SU-DHL-6 (cell line): Measurements from ENCODE around the gene C1QTNF6.

Experiments
- H2AFZ ChIP-seq: fragments of 200-600 bp; sonication (generic); 2 replicates; pipeline ENCODE4 v1.6.1; 2014; ENCODE audit warnings: low read depth, mild to moderate bottlenecking, moderate library complexity, mixed read lengths, antibody characterized with exemption, low read length; ENCODE audit not compliant: severe bottlenecking
- H3F3A ChIP-seq: fragments of 200-600 bp; shearing (Covaris generic); 2 replicates; pipeline ENCODE4 v1.6.0; 2016; ENCODE audit warnings: antibody characterized with exemption, mild to moderate bottlenecking; ENCODE audit not compliant: insufficient read depth
- H3K27ac ChIP-seq: fragments of 200-600 bp; sonication (generic); 2 replicates; pipeline ENCODE4 v1.5.1; 2016; ENCODE audit warnings: low read depth, mild to moderate bottlenecking, low read length, moderate library complexity, mixed read lengths
- H3K27me3 ChIP-seq: fragments of 200-600 bp; sonication (generic), shearing (Covaris generic); 2 replicates; pipeline ENCODE4 v1.6.0; 2014; ENCODE audit warnings: mild to moderate bottlenecking, low read length
- H3K36me3 ChIP-seq: fragments of 200-600 bp; sonication (generic); 2 replicates; pipeline ENCODE4 v1.6.1; 2014; ENCODE audit warnings: mild to moderate bottlenecking, low read length, mixed read lengths
- H3K4me2 ChIP-seq: fragments of 300-600, 200-600 bp; shearing (Covaris generic), sonication (generic); 2 replicates; pipeline ENCODE4 v1.6.0; 2014; ENCODE audit warnings: low read length, low read depth, mild to moderate bottlenecking; ENCODE audit not compliant: poor library complexity, severe bottlenecking
- H3K4me3 ChIP-seq: fragments of 200-600 bp; sonication (generic); 2 replicates; pipeline ENCODE4 v1.5.1; 2014; ENCODE audit warnings: antibody characterized with exemption, low read length, mild to moderate bottlenecking, mixed read lengths; ENCODE audit not compliant: insufficient read depth, poor library complexity, severe bottlenecking
- H3K79me2 ChIP-seq: fragments of 200-600 bp; sonication (generic); 2 replicates; pipeline ENCODE4 v1.6.1; 2014; ENCODE audit warnings: mild to moderate bottlenecking, low read length, moderate library complexity; ENCODE audit not compliant: insufficient read depth
- H3K9ac ChIP-seq: fragments of 200-600 bp; sonication (generic); 2 replicates; pipeline ENCODE4 v1.7.0; 2014; ENCODE audit warnings: mild to moderate bottlenecking, low read length
- H3K9me2 ChIP-seq: fragments of 200-600 bp; sonication (generic); replicated peaks from 2 replicates; pipeline ENCODE4 v1.6.1; 2014; ENCODE audit warnings: low read length; ENCODE audit not compliant: insufficient read depth
- H3K9me3 ChIP-seq: fragments of 200-600 bp; sonication (generic); 2 replicates; pipeline ENCODE4 v1.6.1; 2014; ENCODE audit warnings: low read length, mixed read lengths; ENCODE audit not compliant: insufficient read depth
- H4K20me1 ChIP-seq: fragments of 200-600 bp; sonication (generic); 2 replicates; pipeline ENCODE4 v1.6.1; 2014; ENCODE audit warnings: low read depth, mild to moderate bottlenecking, antibody characterized with exemption, low read length, moderate library complexity, mixed read lengths
- EZH2phosphoT487 ChIP-seq: fragments of 200-600 bp; sonication (generic), shearing (Covaris generic); conservative IDR thresholded peaks from 2 replicates; pipeline ENCODE4 v1.6.1; 2018; ENCODE audit warnings: mild to moderate bottlenecking, antibody characterized with exemption, low read length, moderate library complexity, mixed read lengths
- TF ChIP-seq, protein P1 (sequence below): fragments of 200-600 bp; sonication (generic); IDR thresholded peaks from one replicate; pipeline ENCODE4 v1.5.1; 2017; ENCODE audit warnings: antibody characterized with exemption, mild to moderate bottlenecking, low read length, moderate library complexity; ENCODE audit not compliant: insufficient read depth, poor library complexity, severe bottlenecking

C1QTNF6 gene

DNA sequence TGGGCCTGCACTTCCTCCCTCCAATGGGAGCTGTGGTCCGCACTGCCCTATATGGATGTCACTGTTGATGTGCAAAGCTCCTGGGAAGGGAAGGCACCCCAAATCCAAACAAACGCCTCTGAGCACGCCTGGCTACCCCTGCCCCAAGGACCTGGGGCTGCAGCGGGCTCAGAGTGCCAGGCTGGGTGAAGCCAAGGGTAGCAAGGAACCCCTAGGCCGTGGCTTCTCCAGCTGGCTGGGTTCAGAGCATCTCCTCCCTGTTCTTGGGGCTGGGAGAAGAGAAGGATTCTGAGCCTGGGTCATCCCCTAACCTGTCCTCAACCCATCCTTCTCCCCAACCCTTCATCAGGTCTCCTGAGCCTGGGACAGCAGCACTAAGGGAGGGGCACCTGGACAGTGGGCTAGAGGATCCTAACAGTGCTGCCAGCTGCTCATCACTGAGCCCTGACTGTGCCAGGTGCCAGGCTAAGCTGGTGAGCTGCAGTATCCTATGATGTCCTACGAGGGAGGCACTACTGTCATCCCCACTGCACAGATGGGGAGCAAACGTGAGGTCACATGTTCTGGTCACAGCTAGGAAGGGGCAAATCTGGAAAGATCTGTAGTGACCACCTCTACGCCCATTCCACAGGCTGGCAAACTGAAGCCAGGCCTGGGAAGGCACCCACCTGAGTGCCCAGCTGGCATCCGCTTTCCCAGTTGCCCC, 21.2 kb upstream of the C1QTNF6 start:
- Histone ChIP-seq H3K36me3 (no peaks in the 10 kb centered on the region), H3K79me2 (no peaks in the 10 kb centered on the region), H3K9me3 (no peaks in the 10 kb centered on the region), H3F3A (no peaks in the 10 kb centered on the region), H3K4me2 (no peak overlapping the region), H3K4me3 (no peak overlapping the region), H3K27ac (no peak overlapping the region), H3K9me2 (no peaks in the 10 kb centered on the region), H3K27me3 (no peaks in the 10 kb centered on the region), H3K9ac (no peak overlapping the region), H2AFZ (no peak overlapping the region), H4K20me1 (no peaks in the 10 kb centered on the region)
- TF ChIP-seq, protein P1, sequence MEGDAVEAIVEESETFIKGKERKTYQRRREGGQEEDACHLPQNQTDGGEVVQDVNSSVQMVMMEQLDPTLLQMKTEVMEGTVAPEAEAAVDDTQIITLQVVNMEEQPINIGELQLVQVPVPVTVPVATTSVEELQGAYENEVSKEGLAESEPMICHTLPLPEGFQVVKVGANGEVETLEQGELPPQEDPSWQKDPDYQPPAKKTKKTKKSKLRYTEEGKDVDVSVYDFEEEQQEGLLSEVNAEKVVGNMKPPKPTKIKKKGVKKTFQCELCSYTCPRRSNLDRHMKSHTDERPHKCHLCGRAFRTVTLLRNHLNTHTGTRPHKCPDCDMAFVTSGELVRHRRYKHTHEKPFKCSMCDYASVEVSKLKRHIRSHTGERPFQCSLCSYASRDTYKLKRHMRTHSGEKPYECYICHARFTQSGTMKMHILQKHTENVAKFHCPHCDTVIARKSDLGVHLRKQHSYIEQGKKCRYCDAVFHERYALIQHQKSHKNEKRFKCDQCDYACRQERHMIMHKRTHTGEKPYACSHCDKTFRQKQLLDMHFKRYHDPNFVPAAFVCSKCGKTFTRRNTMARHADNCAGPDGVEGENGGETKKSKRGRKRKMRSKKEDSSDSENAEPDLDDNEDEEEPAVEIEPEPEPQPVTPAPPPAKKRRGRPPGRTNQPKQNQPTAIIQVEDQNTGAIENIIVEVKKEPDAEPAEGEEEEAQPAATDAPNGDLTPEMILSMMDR: no peak
- no peak for TF ChIP-seq EZH2phosphoT487

DNA sequence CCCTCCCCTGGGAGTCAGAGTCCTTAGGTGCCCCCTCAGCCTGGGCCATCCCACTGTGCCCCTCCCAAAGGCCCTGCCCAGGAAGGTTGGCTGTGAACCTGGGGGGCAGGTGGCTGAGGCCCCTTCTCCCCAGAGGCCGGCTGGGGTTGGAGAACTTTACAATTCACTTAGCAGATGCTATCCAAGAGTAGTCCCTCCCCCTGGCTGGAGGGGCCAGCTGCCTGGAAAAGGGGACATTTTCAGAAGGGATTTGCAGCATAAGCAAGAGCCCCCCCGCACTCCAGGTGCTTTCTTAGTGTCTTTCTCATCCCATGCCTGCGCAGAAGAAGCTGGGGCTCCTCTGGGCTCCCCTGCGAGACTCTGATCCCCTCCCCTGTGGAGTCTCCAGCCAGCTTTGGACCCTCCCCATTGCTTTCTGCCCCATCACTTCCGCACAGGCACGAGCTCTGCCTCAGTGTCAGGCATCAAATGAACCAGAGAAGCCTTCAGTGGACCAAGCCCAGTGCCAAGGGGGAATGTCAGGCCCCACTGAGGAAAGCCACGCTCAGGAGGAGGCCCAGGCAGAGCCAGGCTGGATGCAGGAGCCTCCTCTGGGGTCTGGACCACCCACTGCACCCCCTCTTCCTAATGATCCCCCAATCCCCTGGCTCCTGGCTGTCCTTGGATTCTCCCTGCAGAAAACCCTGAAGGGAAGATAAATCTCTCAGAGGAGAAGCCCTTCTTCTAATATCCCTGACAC, 20.5 kb upstream of the C1QTNF6 start:
- H3K36me3 ChIP-seq: no peaks in the 10 kb centered on the region
- H3K9me2 ChIP-seq: no peaks in the 10 kb centered on the region
- H3K9me3 ChIP-seq: no peaks in the 10 kb centered on the region
- H3K27me3 ChIP-seq: no peaks in the 10 kb centered on the region
- H3K4me2 ChIP-seq: no peak overlapping the region
- no peak overlapping the region for H3K4me3 ChIP-seq
- H4K20me1 ChIP-seq: no peaks in the 10 kb centered on the region
- no peak overlapping the region for H3K27ac ChIP-seq
- TF ChIP-seq, protein P1: no peak
- TF ChIP-seq EZH2phosphoT487: no peak
- no peak overlapping the region for H2AFZ ChIP-seq
- H3F3A ChIP-seq: no peaks in the 10 kb centered on the region
- no peak overlapping the region for H3K9ac ChIP-seq
- no peaks in the 10 kb centered on the region for H3K79me2 ChIP-seq

DNA sequence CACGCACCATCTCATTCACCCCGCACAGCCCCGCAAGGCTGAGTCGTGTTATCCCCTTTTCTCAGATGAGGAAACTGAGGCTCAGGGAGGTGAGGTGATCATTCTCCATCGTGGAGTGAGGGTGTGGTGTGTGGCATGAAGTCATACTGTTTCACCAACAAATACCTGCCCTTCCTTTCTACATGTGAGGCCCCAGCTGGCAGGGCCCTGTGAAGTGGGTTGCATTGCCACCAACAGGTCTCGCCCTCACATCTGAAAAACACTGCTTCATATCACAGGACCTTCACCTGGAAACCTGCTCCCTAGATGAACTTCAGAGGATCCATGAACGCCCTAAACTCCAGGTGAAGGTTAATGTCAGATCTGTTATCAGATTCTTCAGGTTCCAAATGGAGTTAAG, 19.9 kb upstream of the C1QTNF6 start:
- Histone ChIP-seq H3K9me3 (no peaks in the 10 kb centered on the region), H3K4me3 (no peak overlapping the region), H3K9me2 (no peaks in the 10 kb centered on the region), H3K27me3 (no peaks in the 10 kb centered on the region), H3K9ac (no peak overlapping the region), H2AFZ (no peak overlapping the region), H4K20me1 (no peaks in the 10 kb centered on the region), H3K36me3 (no peaks in the 10 kb centered on the region), H3F3A (no peaks in the 10 kb centered on the region), H3K27ac (no peak overlapping the region), H3K79me2 (no peaks in the 10 kb centered on the region), H3K4me2 (no peak overlapping the region)
- TF ChIP-seq, protein P1: no peak
- no peak for TF ChIP-seq EZH2phosphoT487
